KOPT-K1 (cell line): ENCODE results near the gene OR10A4.
"Not testable (repeated sequence)": the region's sequence is repeated elsewhere in the genome, so short reads cannot be mapped to it uniquely, and the experiment has no call there.

Experiments used
- H3K27ac ChIP-seq: fragments of 200-600 bp; sonication (generic); 2 replicates; pipeline ENCODE4 v1.5.1; 2016; ENCODE audit warnings: antibody characterized with exemption, mild to moderate bottlenecking, low read depth, low read length; ENCODE audit not compliant: poor library complexity, severe bottlenecking
- H3K36me3 ChIP-seq: fragments of 200-600 bp; sonication (generic); 2 replicates; pipeline ENCODE4 v1.5.1; 2017; ENCODE audit warnings: antibody characterized with exemption, mild to moderate bottlenecking, low read length, moderate library complexity; ENCODE audit not compliant: insufficient read depth
- H3K9me3 ChIP-seq: fragments of 200-600 bp; sonication (generic); 2 replicates; pipeline ENCODE4 v1.5.1; 2017; ENCODE audit warnings: antibody characterized with exemption, low read length, mild to moderate bottlenecking; ENCODE audit not compliant: insufficient read depth, poor library complexity, severe bottlenecking

The OR10A4 gene

GRCh38 chr11:6876914-6877313 is 489 bp downstream of the OR10A4 start:
- Histone ChIP-seq H3K36me3 (no peaks in the 10 kb centered on the region), H3K27ac (no peak overlapping the region), H3K9me3 (no peaks in the 10 kb centered on the region)

GRCh38 chr11:6882751-6883150 is 6.3 kb downstream of the OR10A4 start:
- H3K27ac ChIP-seq, result no peak overlapping the region
- no peaks in the 10 kb centered on the region for H3K36me3 ChIP-seq
- H3K9me3 ChIP-seq, result no peaks in the 10 kb centered on the region

DNA sequence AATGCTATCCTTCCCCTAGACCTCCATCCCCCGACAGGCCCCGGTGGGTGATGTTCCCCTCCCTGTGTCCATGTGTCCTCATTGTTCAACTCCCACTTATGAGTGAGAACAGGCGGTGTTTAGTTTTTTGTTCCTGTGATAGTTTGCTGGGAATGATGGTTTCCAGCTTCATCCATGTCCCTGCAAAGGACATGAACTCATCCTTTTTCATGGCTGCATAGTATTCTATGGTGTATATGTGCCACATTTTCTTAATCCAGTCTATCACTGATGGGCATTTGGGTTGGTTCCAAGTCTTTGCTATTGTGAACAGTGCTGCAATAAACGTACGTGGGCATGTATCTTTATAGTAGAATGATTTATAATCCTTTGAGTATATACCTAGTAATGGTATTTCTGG is 11.3 kb downstream of the OR10A4 start:
- H3K27ac ChIP-seq, H3K36me3 ChIP-seq, H3K9me3 ChIP-seq: not testable (repeated sequence)

GRCh38 chr11:6888830-6889229 is 12.4 kb downstream of the OR10A4 start:
- H3K27ac ChIP-seq, result no peak overlapping the region
- no peaks in the 10 kb centered on the region for H3K36me3 ChIP-seq
- H3K9me3 ChIP-seq, result no peaks in the 10 kb centered on the region

- Histone ChIP-seq H3K27ac (no peak overlapping the region), H3K36me3 (no peaks in the 10 kb centered on the region), H3K9me3 (no peaks in the 10 kb centered on the region)
These were observed 13.4 kb downstream of the OR10A4 start for GRCh38 chr11:6889835-6890234.

DNA sequence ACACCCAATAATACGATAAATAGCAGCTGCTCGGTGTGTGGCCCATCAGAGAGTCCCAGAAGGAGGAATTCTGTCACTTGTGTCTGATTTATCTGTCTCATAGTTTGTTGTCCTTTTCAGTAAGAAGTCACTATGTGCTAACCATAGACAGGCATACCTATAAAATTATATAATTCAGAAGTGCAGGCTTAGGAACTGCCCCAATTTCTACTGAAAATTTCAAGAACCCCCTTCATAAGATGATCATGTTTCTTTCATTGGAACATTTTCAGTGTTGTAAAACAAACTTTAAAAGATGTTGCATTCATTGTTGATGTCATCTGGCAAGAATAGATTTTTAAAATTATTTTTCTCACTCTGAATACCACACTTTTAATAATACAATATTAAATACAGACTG is 16.0 kb downstream of the OR10A4 start, which contains the start of gene OR2D2:
Gene OR2D2 (minus strand): TSS at position 101 of the 400 bp plus-strand sequence. CDS start 0 bp downstream, at position 101.
- Histone ChIP-seq H3K27ac (no peak within 1 kb of the TSS), H3K36me3 (no peaks in the 10 kb centered on the region), H3K9me3 (no peaks in the 10 kb centered on the region)

DNA sequence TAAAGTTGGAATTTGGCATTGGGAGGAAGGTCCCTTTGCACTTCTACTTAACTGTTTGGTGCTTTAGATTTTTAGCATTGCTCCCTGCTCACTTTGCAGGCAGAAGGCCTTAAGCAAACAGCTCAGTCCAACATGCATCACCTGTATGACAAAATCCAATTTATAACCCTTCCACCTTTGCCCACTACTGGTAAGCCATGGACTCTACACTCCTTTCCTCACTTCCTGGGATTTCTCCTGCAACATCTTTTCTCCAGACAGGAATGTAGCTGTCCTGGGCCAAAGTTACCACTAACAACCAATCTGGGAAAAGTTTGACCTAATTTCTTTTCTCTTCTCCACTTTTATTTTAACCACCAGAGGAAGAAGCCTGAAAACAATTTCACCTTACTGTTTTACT is 17.7 kb downstream of the OR10A4 start:
- Histone ChIP-seq H3K36me3 (no peaks in the 10 kb centered on the region), H3K27ac (no peak overlapping the region), H3K9me3 (no peaks in the 10 kb centered on the region)

- Histone ChIP-seq H3K9me3 (no peaks in the 10 kb centered on the region), H3K27ac (no peak overlapping the region), H3K36me3 (no peaks in the 10 kb centered on the region)
These were observed 18.6 kb downstream of the OR10A4 start for GRCh38 chr11:6895010-6895409.

GRCh38 chr11:6898911-6899310 is 22.5 kb downstream of the OR10A4 start:
- no peak overlapping the region for H3K27ac ChIP-seq

DNA sequence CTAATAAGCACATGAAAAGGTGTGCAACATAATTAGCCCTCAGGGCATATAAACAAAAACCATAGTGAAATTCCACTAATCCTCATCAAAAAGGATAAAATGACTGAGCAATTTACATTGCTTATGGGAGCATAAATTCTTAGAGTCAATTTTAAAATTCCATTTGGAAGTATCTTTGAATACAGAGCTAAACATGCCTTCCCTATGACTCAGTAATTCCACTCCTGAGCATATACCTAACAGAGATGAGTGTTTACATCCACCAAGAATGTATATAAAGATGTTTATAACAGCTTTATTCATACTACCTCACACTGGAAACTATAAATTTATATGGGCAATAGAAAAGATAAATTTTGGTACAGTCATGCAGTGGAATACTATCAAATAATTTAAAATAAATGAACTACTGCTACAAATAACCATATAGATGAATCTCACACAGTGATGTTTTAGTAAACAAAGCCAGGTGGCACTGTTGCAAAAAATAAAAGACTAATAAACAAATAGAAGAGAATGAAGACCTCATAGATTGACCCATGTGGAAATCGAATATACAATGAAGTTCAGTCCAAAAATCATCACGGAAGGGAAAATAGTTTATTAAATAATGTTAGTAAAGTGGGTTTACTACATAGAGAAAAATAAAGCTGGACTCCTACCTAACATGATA is 24.0 kb downstream of the OR10A4 start:
- H3K36me3 ChIP-seq, result no peaks in the 10 kb centered on the region
- no peak overlapping the region for H3K27ac ChIP-seq

More at GRCh38 chr11:6898911-6899310, 22.5 kb downstream of the OR10A4 start:
- H3K9me3 ChIP-seq, result no peaks in the 10 kb centered on the region
- H3K36me3 ChIP-seq, result no peaks in the 10 kb centered on the region

DNA sequence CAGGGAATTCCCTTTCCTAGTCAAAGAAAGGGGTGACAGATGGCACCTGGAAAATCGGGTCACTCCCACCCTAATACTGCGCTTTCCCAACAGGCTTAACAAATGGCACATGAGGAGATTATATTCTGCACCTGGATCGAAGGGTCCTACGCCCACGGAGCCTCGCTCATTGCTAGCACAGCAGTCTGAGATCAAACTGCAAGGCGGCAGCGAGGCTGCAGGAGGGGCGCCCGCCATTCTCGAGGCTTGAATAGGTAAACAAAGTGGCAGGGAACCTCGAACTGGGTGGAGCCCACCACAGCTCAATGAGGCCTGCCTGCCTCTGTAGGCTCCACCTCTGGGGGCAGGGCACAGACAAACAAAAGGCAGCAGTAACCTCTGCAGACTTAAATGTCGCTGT is 28.4 kb downstream of the OR10A4 start:
- H3K36me3 ChIP-seq, H3K27ac ChIP-seq: not testable (repeated sequence)
- H3K9me3 ChIP-seq, result peaks cover 12% of the 10 kb centered on the region

More for the DNA sequence above, 24.0 kb downstream of the OR10A4 start:
- peaks cover 10% of the 10 kb centered on the region for H3K9me3 ChIP-seq

- Histone ChIP-seq H3K9me3 (no peaks in the 10 kb centered on the region), H3K27ac (no peak overlapping the region), H3K36me3 (no peaks in the 10 kb centered on the region)
These were observed 35.0 kb downstream of the OR10A4 start for GRCh38 chr11:6911378-6911777.

- H3K36me3 ChIP-seq, result no peaks in the 10 kb centered on the region
- no peaks in the 10 kb centered on the region for H3K9me3 ChIP-seq
- H3K27ac ChIP-seq, result no peak overlapping the region
These were observed 35.5 kb downstream of the OR10A4 start for GRCh38 chr11:6911948-6912347.

GRCh38 chr11:6919698-6920097 is 43.3 kb downstream of the OR10A4 start:
- Histone ChIP-seq H3K27ac (no peak overlapping the region), H3K36me3 (no peaks in the 10 kb centered on the region), H3K9me3 (no peaks in the 10 kb centered on the region)

GRCh38 chr11:6920702-6921101 is 44.3 kb downstream of the OR10A4 start, which contains the start of gene OR2D3:
TSS of gene OR2D3 (plus strand) at chr11:6921002. CDS start at chr11:6921002, 0 bp downstream.
- Histone ChIP-seq H3K9me3 (no peaks in the 10 kb centered on the region), H3K27ac (no peak within 1 kb of the TSS), H3K36me3 (no peaks in the 10 kb centered on the region)

GRCh38 chr11:6925007-6925577 is 48.7 kb downstream of the OR10A4 start:
- no peak overlapping the region for H3K27ac ChIP-seq

More at GRCh38 chr11:6925007-6925577, 48.7 kb downstream of the OR10A4 start:
- Histone ChIP-seq H3K36me3 (no peaks in the 10 kb centered on the region), H3K9me3 (no peaks in the 10 kb centered on the region)
